GF-D8 (cell line): ENCODE measurements around the gene MESP2.
A peak's percentile ranks its signal among the peaks of the same experiment; 100 is the strongest.

Source experiments
- DNase-seq: peaks from one replicate; lab custom pipeline; 2025; lab: John Stamatoyannopoulos, UW

MESP2 gene

GRCh38 chr15:89755701-89756100, 20.4 kb upstream of the MESP2 start:
- DNase-seq: no peak

GRCh38 chr15:89756897-89757296, 19.2 kb upstream of the MESP2 start:
- DNase-seq: no peak

- no peak for DNase-seq
Measured at GRCh38 chr15:89758283-89758682, 17.8 kb upstream of the MESP2 start.

GRCh38 chr15:89758981-89759380, 17.2 kb upstream of the MESP2 start:
- DNase-seq: no peak

GRCh38 chr15:89759835-89760234, 16.3 kb upstream of the MESP2 start:
- no peak for DNase-seq

GRCh38 chr15:89760303-89761008, 15.7 kb upstream of the MESP2 start:
- DNase-seq: peak; percentile 18

GRCh38 chr15:89761009-89761831, 14.9 kb upstream of the MESP2 start:
- DNase-seq: no peak

GRCh38 chr15:89761929-89762328, 14.2 kb upstream of the MESP2 start:
- DNase-seq: no peak

GRCh38 chr15:89765694-89766093, 10.4 kb upstream of the MESP2 start:
- DNase-seq: no peak

GRCh38 chr15:89766357-89767311, 9.5 kb upstream of the MESP2 start:
- no peak for DNase-seq

GRCh38 chr15:89767411-89767915, 8.7 kb upstream of the MESP2 start:
- DNase-seq: no peak

GRCh38 chr15:89768071-89768500, 8.0 kb upstream of the MESP2 start:
- DNase-seq: no peak

- DNase-seq: no peak
Measured at GRCh38 chr15:89769366-89769765, 6.8 kb upstream of the MESP2 start.

GRCh38 chr15:89770041-89770440, 6.1 kb upstream of the MESP2 start:
- no peak for DNase-seq

- DNase-seq: no peak
Measured at GRCh38 chr15:89772932-89773583, 3.1 kb upstream of the MESP2 start.

- DNase-seq: no peak
Measured at GRCh38 chr15:89774492-89774891, 1.6 kb upstream of the MESP2 start.

GRCh38 chr15:89775815-89776214, 317 bp upstream of the MESP2 start:
- no peak for DNase-seq

GRCh38 chr15:89777073-89777751, 1.1 kb downstream of the MESP2 start:
- DNase-seq: no peak

GRCh38 chr15:89777782-89778380, 1.7 kb downstream of the MESP2 start:
- no peak for DNase-seq

GRCh38 chr15:89778861-89779260, 2.7 kb downstream of the MESP2 start:
- DNase-seq: no peak

GRCh38 chr15:89780601-89781000, 4.5 kb downstream of the MESP2 start:
- DNase-seq: no peak
